Gastroesophageal sphincter (tissue), 4 donors: ENCODE data around the gene TEX12. TPM values are rescaled to one million over a fixed set of nuclear protein-coding genes. Genes with fewer than 3 reads are reported as not detected.

ENCODE experiments used
- ATAC-seq: fragments of 150-250 bp; one replicate; pipeline ENCODE4 v1.9.1; 2016; ENCODE audit warnings: mild to moderate bottlenecking, moderate library complexity
- H3K27ac ChIP-seq, 4 donors: fragments of 200-600 bp; sonication (generic) in 3 of 4; 1 replicate in 3 of 4; 2 replicates in 1 of 4; pipeline ENCODE4 v1.5.1; 2016 to 2019
- H3K27me3 ChIP-seq: fragments of 200-600 bp; sonication (generic); one replicate; pipeline ENCODE4 v1.5.1; 2019
- H3K36me3 ChIP-seq, 2 donors: fragments of 200-600 bp; sonication (generic); one replicate each; pipeline ENCODE4 v1.5.1; 2019; ENCODE audit warnings: control low read depth in 1 of 2
- H3K4me1 ChIP-seq, 3 donors: fragments of 200-600 bp; sonication (generic); 1 replicate in 2 of 3; 2 replicates in 1 of 3; pipeline ENCODE4 v1.5.1; 2016 to 2019; ENCODE audit warnings: control low read depth in 2 of 3
- H3K4me3 ChIP-seq, 2 donors: fragments of 200-600 bp; sonication (generic); one replicate each; pipeline ENCODE4 v1.5.1; 2019; ENCODE audit warnings: mild to moderate bottlenecking in 1 of 2, moderate library complexity in 1 of 2
- H3K9me3 ChIP-seq, 3 donors: fragments of 200-600 bp; sonication (generic); one replicate each; pipeline ENCODE4 v1.5.1; 2017 to 2019; ENCODE audit warnings: control low read depth in 2 of 3
- CTCF ChIP-seq, 4 experiments: fragments of 200-600 bp in 2 of 4; fragments of 450-650 bp in 2 of 4; sonication (generic) in 1 of 4; IDR thresholded peaks; one replicate each; pipeline ENCODE4 v1.5.1; 2017 to 2019; ENCODE audit warnings: antibody characterized with exemption in 4 of 4, mild to moderate bottlenecking in 2 of 4, moderate library complexity in 2 of 4
- EP300 ChIP-seq: sonication (generic); formaldehyde crosslinking; IDR thresholded peaks from one replicate; pipeline ENCODE4 v1.6.1; 2017; ENCODE audit warnings: antibody characterized with exemption, mild to moderate bottlenecking
- POLR2A ChIP-seq, 2 donors: fragments of 450-650 bp; IDR thresholded peaks; one replicate each; pipeline ENCODE4 v1.6.1; 2017; ENCODE audit warnings: antibody characterized with exemption in 2 of 2, mild to moderate bottlenecking in 2 of 2, moderate library complexity in 1 of 2
- POLR2AphosphoS5 ChIP-seq: sonication (generic); formaldehyde crosslinking; IDR thresholded peaks from one replicate; pipeline ENCODE4 v1.6.1; 2017; ENCODE audit warnings: antibody characterized with exemption
- WGBS, 2 donors: methylation state at CpG; one replicate each; pipeline ENCODE4 v1.1.5; 2018; ENCODE audit warnings: low coverage in 1 of 2; 5-methylcytosine and 5-hydroxymethylcytosine counted together
- total RNA-seq, 4 donors: library from RNA; depleted of rRNA; stranded (reverse); fragments of >200 nt; gene quantifications; one replicate each; pipeline ENCODE4 v1.1.0, GENCODE V29; 2016

Gene TEX12
- total RNA-seq, 4 donors from 2014 or later: not detected

GRCh38 chr11:112165049-112165448 lies 2.1 kb upstream of the TEX12 start:
- 62 to 69% methylated on average over 3 of the region's 3 CpGs for WGBS, 2 donors
- no peak for TF ChIP-seq POLR2AphosphoS5
- no peak for TF ChIP-seq EP300
- no peak for TF ChIP-seq POLR2A (IDR thresholded peaks at IDR 0.05)
- TF ChIP-seq CTCF (IDR thresholded peaks at IDR 0.05): no peak
- H3K27me3 ChIP-seq: no peaks in the 10 kb centered on the region
- H3K36me3 ChIP-seq: no peaks in the 10 kb centered on the region
- no peak overlapping the region for H3K4me3 ChIP-seq
- no peaks in the 10 kb centered on the region for H3K4me1 ChIP-seq
- H3K9me3 ChIP-seq: no peaks in the 10 kb centered on the region
- ATAC-seq: no peak
- no peak overlapping the region for H3K27ac ChIP-seq

DNA sequence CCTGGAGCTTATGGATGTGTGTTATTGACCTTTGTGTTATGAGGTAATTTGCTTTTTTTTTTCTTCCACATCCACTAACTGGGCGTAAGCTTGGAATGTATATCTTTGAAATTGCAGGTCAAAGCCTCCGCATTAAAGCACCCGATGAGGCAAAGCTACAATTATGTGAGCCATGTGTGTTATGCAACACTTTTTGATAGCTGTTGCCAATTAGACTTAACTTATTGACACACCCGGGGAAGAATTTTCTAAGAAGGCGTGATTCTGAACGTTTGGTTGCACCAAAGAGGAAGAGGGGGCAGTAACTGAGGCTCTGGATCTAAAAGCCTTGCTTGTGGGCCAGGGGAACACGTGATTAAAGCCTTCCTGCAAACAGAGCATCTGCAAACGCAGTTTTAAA lies 610 bp upstream of the TEX12 start:
- H3K4me3 ChIP-seq: no peak overlapping the region
- no peaks in the 10 kb centered on the region for H3K9me3 ChIP-seq
- TF ChIP-seq CTCF (IDR thresholded peaks at IDR 0.05): no peak
- no peak for TF ChIP-seq EP300
- no peak for TF ChIP-seq POLR2AphosphoS5
- TF ChIP-seq POLR2A (IDR thresholded peaks at IDR 0.05): no peak
- H3K36me3 ChIP-seq: no peaks in the 10 kb centered on the region
- H3K27me3 ChIP-seq: no peaks in the 10 kb centered on the region
- H3K27ac ChIP-seq: no peak overlapping the region
- no peaks in the 10 kb centered on the region for H3K4me1 ChIP-seq
- peak; percentile 67 for ATAC-seq
- 72 to 82% methylated on average over 4 to 6 of the region's 8 CpGs for whole genome bisulfite sequencing, 2 donors

GRCh38 chr11:112172362-112172994 lies 5.3 kb downstream of the TEX12 start:
- WGBS, 2 donors: 42 to 78% methylated on average over 2 of the region's 2 CpGs
- Histone ChIP-seq H3K4me1 (peaks cover 2 to 30% (median 4%) of the 10 kb centered on the region in 3 donors), H3K9me3 (no peaks in the 10 kb centered on the region), H3K4me3 (no peak overlapping the region), H3K36me3 (no peaks in the 10 kb centered on the region), H3K27ac (no peak overlapping the region), H3K27me3 (no peaks in the 10 kb centered on the region)
- TF ChIP-seq POLR2AphosphoS5 (no peak), CTCF (IDR thresholded peaks at IDR 0.05) (no peak), EP300 (no peak), POLR2A (IDR thresholded peaks at IDR 0.05) (no peak)
- no peak for ATAC-seq

DNA sequence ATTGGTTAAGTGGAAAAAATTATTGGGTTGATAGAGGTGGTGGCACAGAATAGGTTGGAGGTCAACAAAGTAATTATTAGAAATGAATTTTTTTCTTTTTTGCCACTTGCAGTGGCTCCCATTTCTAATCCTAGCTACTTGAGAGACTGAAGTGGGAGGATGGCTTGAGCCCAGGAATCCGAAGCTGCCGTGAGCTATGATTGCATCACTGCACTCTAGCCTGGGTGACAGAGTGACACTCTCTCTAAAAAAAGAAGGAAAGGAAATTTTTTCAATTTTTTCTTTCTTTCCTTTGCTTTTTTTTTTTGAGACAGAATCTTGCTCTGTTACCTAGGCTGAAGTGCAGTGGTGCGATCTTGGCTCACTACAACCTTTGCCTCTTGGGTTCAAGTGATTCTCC lies 6.0 kb downstream of the TEX12 start:
- TF ChIP-seq POLR2AphosphoS5 (no peak), EP300 (no peak), CTCF (IDR thresholded peaks at IDR 0.05) (no peak), POLR2A (IDR thresholded peaks at IDR 0.05) (no peak)
- no peak for ATAC-seq
- H3K27me3 ChIP-seq: no peaks in the 10 kb centered on the region
- H3K36me3 ChIP-seq: no peaks in the 10 kb centered on the region
- H3K9me3 ChIP-seq: no peaks in the 10 kb centered on the region
- H3K27ac ChIP-seq: no peak overlapping the region
- 60% methylated on average over 1 to 3 of the region's 3 CpGs for WGBS, 2 donors
- H3K4me3 ChIP-seq: no peak overlapping the region
- H3K4me1 ChIP-seq: peaks cover 2 to 33% (median 4%) of the 10 kb centered on the region in 3 donors
